ENCODE results near the gene BRINP3.

DNA sequence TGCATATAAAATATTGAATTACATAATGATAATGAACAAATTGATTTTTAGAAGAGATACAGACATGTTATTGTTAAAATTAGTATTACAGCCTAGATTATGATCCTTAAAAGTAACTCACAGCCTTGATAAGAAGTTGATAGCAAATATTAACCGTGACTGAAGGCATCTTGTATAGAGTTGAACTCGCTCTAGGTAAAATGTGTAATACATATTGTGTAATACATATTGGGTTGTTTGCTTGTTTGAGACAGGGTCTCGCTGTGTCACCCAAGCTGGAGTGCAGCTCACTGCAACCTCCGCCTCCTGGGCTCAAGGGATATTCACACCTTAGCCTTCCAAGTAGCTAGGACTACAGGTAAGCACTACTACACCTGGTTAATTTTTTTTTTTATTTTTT lies 269.9 kb downstream of the BRINP3 start:
- no peak for TF ChIP-seq EP300 (IDR thresholded peaks at IDR 0.05)
- TF ChIP-seq, protein P1, sequence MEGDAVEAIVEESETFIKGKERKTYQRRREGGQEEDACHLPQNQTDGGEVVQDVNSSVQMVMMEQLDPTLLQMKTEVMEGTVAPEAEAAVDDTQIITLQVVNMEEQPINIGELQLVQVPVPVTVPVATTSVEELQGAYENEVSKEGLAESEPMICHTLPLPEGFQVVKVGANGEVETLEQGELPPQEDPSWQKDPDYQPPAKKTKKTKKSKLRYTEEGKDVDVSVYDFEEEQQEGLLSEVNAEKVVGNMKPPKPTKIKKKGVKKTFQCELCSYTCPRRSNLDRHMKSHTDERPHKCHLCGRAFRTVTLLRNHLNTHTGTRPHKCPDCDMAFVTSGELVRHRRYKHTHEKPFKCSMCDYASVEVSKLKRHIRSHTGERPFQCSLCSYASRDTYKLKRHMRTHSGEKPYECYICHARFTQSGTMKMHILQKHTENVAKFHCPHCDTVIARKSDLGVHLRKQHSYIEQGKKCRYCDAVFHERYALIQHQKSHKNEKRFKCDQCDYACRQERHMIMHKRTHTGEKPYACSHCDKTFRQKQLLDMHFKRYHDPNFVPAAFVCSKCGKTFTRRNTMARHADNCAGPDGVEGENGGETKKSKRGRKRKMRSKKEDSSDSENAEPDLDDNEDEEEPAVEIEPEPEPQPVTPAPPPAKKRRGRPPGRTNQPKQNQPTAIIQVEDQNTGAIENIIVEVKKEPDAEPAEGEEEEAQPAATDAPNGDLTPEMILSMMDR (IDR thresholded peaks at IDR 0.05), result no peak

Measured in esophagus muscularis mucosa (tissue), 3 donors.